H9 (cell line): ENCODE data around the gene OR10T2. TPM values are rescaled to one million over a fixed set of nuclear protein-coding genes. Genes with fewer than 3 reads are reported as not detected.

Experiments
- DNase-seq: peaks from one replicate; pipeline ENCODE4 v3.0.0-alpha.2; 2017
- H2AFZ ChIP-seq: one replicate; pipeline ENCODE4 v1.6.1; 2013; ENCODE audit warnings: mild to moderate bottlenecking, low read length, control low read depth, moderate library complexity
- H2AK5ac ChIP-seq: 2 replicates; pipeline ENCODE4 v1.6.1; 2013; ENCODE audit warnings: low read length, control low read depth, mixed read lengths; ENCODE audit not compliant: insufficient read length
- H2BK120ac ChIP-seq: one replicate; pipeline ENCODE4 v1.6.1; 2013; ENCODE audit warnings: low read depth, mild to moderate bottlenecking, low read length, control low read depth, inconsistent platforms; ENCODE audit not compliant: poor library complexity, severe bottlenecking
- H2BK12ac ChIP-seq: 2 replicates; pipeline ENCODE4 v1.6.1; 2013; ENCODE audit warnings: low read length, control low read depth, mixed read lengths, low read depth; ENCODE audit not compliant: insufficient read length
- H2BK15ac ChIP-seq: 2 replicates; pipeline ENCODE4 v1.6.1; 2013; ENCODE audit warnings: low read depth, low read length, control low read depth
- H2BK20ac ChIP-seq: one replicate; pipeline ENCODE4 v1.6.1; 2013; ENCODE audit warnings: low read depth, mild to moderate bottlenecking, low read length, control low read depth, inconsistent platforms; ENCODE audit not compliant: poor library complexity, severe bottlenecking
- H2BK5ac ChIP-seq: 2 replicates; pipeline ENCODE4 v1.6.1; 2013; ENCODE audit warnings: low read length, control low read depth, mixed read lengths; ENCODE audit not compliant: insufficient read length
- H3K14ac ChIP-seq: 2 replicates; pipeline ENCODE4 v1.6.1; 2013; ENCODE audit warnings: low read length, control low read depth; ENCODE audit not compliant: insufficient read depth
- H3K18ac ChIP-seq: 2 replicates; pipeline ENCODE4 v1.6.1; 2013; ENCODE audit warnings: low read depth, mild to moderate bottlenecking, mixed read lengths, low read length, control low read depth; ENCODE audit not compliant: insufficient read length
- H3K23ac ChIP-seq: 2 replicates; pipeline ENCODE4 v1.6.1; 2013; ENCODE audit warnings: low read length, control low read depth, mixed read lengths, low read depth; ENCODE audit not compliant: insufficient read length
- H3K23me2 ChIP-seq: 2 replicates; pipeline ENCODE4 v1.6.1; 2013; ENCODE audit warnings: low read depth, mild to moderate bottlenecking, mixed read lengths, low read length, control low read depth; ENCODE audit not compliant: insufficient read length, poor library complexity, severe bottlenecking
- H3K27ac ChIP-seq: 2 replicates; pipeline ENCODE4 v1.5.1; 2013; ENCODE audit warnings: low read length, control low read depth, mixed read lengths, low read depth; ENCODE audit not compliant: insufficient read length
- H3K27me3 ChIP-seq: 2 replicates; pipeline ENCODE4 v1.6.1; 2013; ENCODE audit warnings: low read length, control low read depth, inconsistent platforms; ENCODE audit not compliant: insufficient read depth
- H3K4ac ChIP-seq: 2 replicates; pipeline ENCODE4 v1.6.1; 2013; ENCODE audit warnings: low read depth, mild to moderate bottlenecking, control low read depth, inconsistent platforms, low read length, moderate library complexity
- H3K4me1 ChIP-seq: 2 replicates; pipeline ENCODE4 v1.6.1; 2013; ENCODE audit warnings: low read length, control low read depth, inconsistent platforms; ENCODE audit not compliant: insufficient read depth
- H3K4me2 ChIP-seq: 2 replicates; pipeline ENCODE4 v1.6.1; 2013; ENCODE audit warnings: low read length, control low read depth, mixed read lengths; ENCODE audit not compliant: insufficient read length, insufficient read depth
- H3K56ac ChIP-seq: 2 replicates; pipeline ENCODE4 v1.6.1; 2013; ENCODE audit warnings: low read depth, mild to moderate bottlenecking, mixed read lengths, low read length, control low read depth; ENCODE audit not compliant: insufficient read length
- H3K79me1 ChIP-seq: 2 replicates; pipeline ENCODE4 v1.6.1; 2013; ENCODE audit warnings: low read depth, mild to moderate bottlenecking, moderate library complexity, low read length, control low read depth, inconsistent platforms; ENCODE audit not compliant: insufficient read depth, poor library complexity, severe bottlenecking
- H3K79me2 ChIP-seq: 2 replicates; pipeline ENCODE4 v1.6.1; 2013; ENCODE audit warnings: low read length, control low read depth, inconsistent platforms; ENCODE audit not compliant: insufficient read depth
- H3K9ac ChIP-seq: 2 replicates; pipeline ENCODE4 v1.6.1; 2013; ENCODE audit warnings: low read length, control low read depth, mixed read lengths; ENCODE audit not compliant: insufficient read length; ENCODE audit errors: extremely low read depth
- H3K9me3 ChIP-seq: one replicate; pipeline ENCODE4 v1.6.1; 2013; ENCODE audit warnings: low read depth, low read length, inconsistent platforms; ENCODE audit not compliant: control insufficient read depth
- H3T11ph ChIP-seq: one replicate; pipeline ENCODE4 v1.6.1; 2013; ENCODE audit warnings: mild to moderate bottlenecking, low read length, control low read depth, inconsistent platforms
- H4K20me1 ChIP-seq: one replicate; pipeline ENCODE4 v1.6.1; 2013; ENCODE audit not compliant: control insufficient read depth, insufficient read length, insufficient read depth
- H4K5ac ChIP-seq: 2 replicates; pipeline ENCODE4 v1.6.1; 2013; ENCODE audit warnings: low read depth, mild to moderate bottlenecking, mixed read lengths, low read length, control low read depth; ENCODE audit not compliant: insufficient read length
- H4K8ac ChIP-seq: replicated peaks from 2 replicates; pipeline ENCODE4 v1.6.1; 2013; ENCODE audit warnings: low read length, control low read depth, mixed read lengths, low read depth; ENCODE audit not compliant: insufficient read length
- H4K91ac ChIP-seq: 2 replicates; pipeline ENCODE4 v1.6.1; 2013; ENCODE audit warnings: low read depth, mild to moderate bottlenecking, moderate library complexity, mixed read lengths, low read length, control low read depth; ENCODE audit not compliant: insufficient read length
- H3K27ac Mint-ChIP-seq, 3 experiments: 2 replicates in 2 of 3; 3 replicates in 1 of 3; pipeline ENCODE4 v1.8.0; 2020 to 2021; ENCODE audit warnings: mixed read lengths in 3 of 3, mild to moderate bottlenecking in 1 of 3, moderate library complexity in 1 of 3
- H3K27me3 Mint-ChIP-seq: 2 replicates; pipeline ENCODE4 v1.8.0; 2021; ENCODE audit warnings: low read depth, mild to moderate bottlenecking, moderate library complexity, mixed read lengths
- H3K36me3 Mint-ChIP-seq, 3 experiments: 2 replicates in 2 of 3; 3 replicates in 1 of 3; pipeline ENCODE4 v1.8.0; 2020 to 2021; ENCODE audit warnings: low read depth in 3 of 3, mixed read lengths in 3 of 3; ENCODE audit not compliant: insufficient read depth in 1 of 3
- H3K4me1 Mint-ChIP-seq, 2 experiments: 2 replicates each; pipeline ENCODE4 v1.8.0; 2020; ENCODE audit warnings: mixed read lengths in 2 of 2
- H3K4me3 Mint-ChIP-seq, 2 experiments: 2 replicates in 1 of 2; 3 replicates in 1 of 2; pipeline ENCODE4 v1.8.0; 2020 to 2021; ENCODE audit warnings: mild to moderate bottlenecking in 2 of 2, mixed read lengths in 2 of 2, moderate library complexity in 1 of 2
- H3K9me3 Mint-ChIP-seq, 2 experiments: 2 replicates in 1 of 2; 3 replicates in 1 of 2; pipeline ENCODE4 v1.8.0; 2020; ENCODE audit warnings: mild to moderate bottlenecking in 2 of 2, mixed read lengths in 2 of 2, moderate library complexity in 1 of 2
- CTCF ChIP-seq: fragments of 200-600 bp; sonication (generic); conservative IDR thresholded peaks from 3 replicates; pipeline ENCODE4 v1.8.0; 2021; ENCODE audit warnings: antibody characterized with exemption, mild to moderate bottlenecking
- WGBS: extraction: QIAGEN DNeasy Blood & Tissue Kit; methylation state at CpG from one replicate; pipeline ENCODE4 v1.1.7; 2013; ENCODE audit warnings: missing lambda C conversion rate, low lambda C conversion rate, mixed read lengths; ENCODE audit not compliant: insufficient read length; ENCODE audit errors: extremely low coverage; 5-methylcytosine and 5-hydroxymethylcytosine counted together
- total RNA-seq: library from RNA; stranded (reverse); gene quantifications from 2 replicates; pipeline ENCODE4 v1.2.1, GENCODE V29; 2021

OR10T2 gene
- total RNA-seq, 1 experiment from 2014 or later = not detected

- Histone ChIP-seq H3K79me1 (no peaks in the 10 kb centered on the region), H4K5ac (no peak overlapping the region), H4K91ac (no peak overlapping the region), H3K9ac (no peak overlapping the region), H2BK120ac (no peak overlapping the region), H2AK5ac (no peak overlapping the region), H3K18ac (no peak overlapping the region), H2BK15ac (no peak overlapping the region), H4K8ac (no peak overlapping the region), H3K9me3 (no peaks in the 10 kb centered on the region), H3K4me1 (no peaks in the 10 kb centered on the region), H3K4me2 (no peak overlapping the region), H3K4ac (no peak overlapping the region), H4K20me1 (no peaks in the 10 kb centered on the region), H2BK20ac (no peak overlapping the region), H3K23ac (no peak overlapping the region), H2AFZ (no peak overlapping the region), H3K14ac (no peak overlapping the region), H3K27me3 (no peaks in the 10 kb centered on the region), H2BK12ac (no peak overlapping the region), H2BK5ac (no peak overlapping the region), H3K23me2 (no peaks in the 10 kb centered on the region), H3K56ac (no peak overlapping the region), H3K79me2 (no peaks in the 10 kb centered on the region; the same call in 1 of the 2 replicates), H3K27ac (no peak overlapping the region), H3T11ph (no peak overlapping the region)
- no peaks in the 10 kb centered on the region for H3K36me3 Mint-ChIP-seq
- no peak overlapping the region for H3K27ac Mint-ChIP-seq
- DNase-seq = no peak
- no peaks in the 10 kb centered on the region for H3K9me3 Mint-ChIP-seq
- H3K27me3 Mint-ChIP-seq = peaks cover 2% of the 10 kb centered on the region; the same call in 1 of the 2 replicates
- no CpG with 5 or more reads among the region's 1 CpG for WGBS
- peaks cover 10% of the 10 kb centered on the region in 2 experiments; a peak in 3 of 4 replicates for H3K4me1 Mint-ChIP-seq
- H3K4me3 Mint-ChIP-seq = no peak overlapping the region
- no peak for TF ChIP-seq CTCF
Observed at GRCh38 chr1:158357441-158357840, 41.8 kb downstream of the OR10T2 start.
